HCT116 (cell line): Measurements from ENCODE around the gene GMPR2. TPM values are rescaled to one million over a fixed set of nuclear protein-coding genes. Genes with fewer than 3 reads are reported as not detected.

Experiments
- ATAC-seq: fragments of 200-7000 bp; cut with Tn5 transposase; 2 replicates; pipeline ENCODE4 v1.9.1; 2020; ENCODE audit warnings: mild to moderate bottlenecking, moderate library complexity
- BruUV-seq: library from RNA; stranded (reverse); fragments of 400-500 nt; replicated peaks from 2 replicates; lab custom pipeline; 2021; lab: Mats Ljungman, UMichigan
- CTCF ChIA-PET: fragments of 300-600 bp; sonication (Branson Sonifier 250); formaldehyde crosslinking; loops from one replicate; lab custom pipeline; 2021; ENCODE audit warnings: antibody characterized with exemption; lab: Charles Lee
- POLR2A ChIA-PET: fragments of 300-600, 350-600 bp; sonication (Branson Sonifier 250); formaldehyde crosslinking; loops from one replicate; lab custom pipeline; 2021; ENCODE audit warnings: antibody characterized with exemption; lab: Charles Lee
- RAD21 ChIA-PET, 2 experiments: fragments of 300-600 bp; sonication (Branson Sonifier 250); formaldehyde crosslinking; loops; one replicate each; lab custom pipeline; 2023; ENCODE audit warnings: low total read pairs in 2 of 2; ENCODE audit not compliant: uncharacterized antibody in 2 of 2, unreplicated experiment in 2 of 2, low non-redundant PET in 1 of 2; lab: Charles Lee
- DNase-seq: peaks from one replicate; pipeline ENCODE4 v3.0.0-alpha.2; 2010; ENCODE audit warnings: low read depth, low spot score
- H2AFZ ChIP-seq: fragments of 200-600 bp; shearing (Covaris generic), sonication (generic); 2 replicates; pipeline ENCODE4 v1.6.1; 2017; ENCODE audit warnings: low read depth, mixed run types, mixed read lengths, antibody characterized with exemption, low read length; ENCODE audit not compliant: poor library complexity, severe bottlenecking
- H3K27ac ChIP-seq: 2 replicates; pipeline ENCODE4 v1.5.1; 2012; ENCODE audit warnings: low read depth, low read length
- H3K27me3 ChIP-seq: fragments of 200-600 bp; sonication (generic); 2 replicates; pipeline ENCODE4 v1.6.1; 2016; ENCODE audit warnings: mixed run types, low read length, mixed read lengths; ENCODE audit not compliant: insufficient read depth
- H3K36me3 ChIP-seq, 2 experiments: fragments of 200-500 bp in 1 of 2; fragments of 200-600 bp in 1 of 2; sonication (Bioruptor generic) in 1 of 2; sonication (generic) in 1 of 2; 2 replicates each; pipeline versions ENCODE4 v1.5.1 to v1.6.1; 2014 to 2016; ENCODE audit warnings: low read length in 2 of 2, inconsistent platforms in 1 of 2, mixed read lengths in 1 of 2, mixed run types in 1 of 2; ENCODE audit not compliant: insufficient read depth in 2 of 2, control insufficient read depth in 1 of 2
- H3K4me1 ChIP-seq, 2 experiments: fragments of 200-600 bp in 1 of 2; sonication (generic) in 1 of 2; 2 replicates each; pipeline versions ENCODE4 v1.5.1 to v1.6.1; 2012 to 2017; ENCODE audit warnings: low read length in 2 of 2, inconsistent platforms in 1 of 2, mild to moderate bottlenecking in 1 of 2, mixed read lengths in 1 of 2, mixed run types in 1 of 2, moderate library complexity in 1 of 2; ENCODE audit not compliant: insufficient read depth in 2 of 2, control insufficient read depth in 1 of 2
- H3K4me2 ChIP-seq: fragments of 200-600 bp; sonication (generic); 2 replicates; pipeline ENCODE4 v1.6.1; 2017; ENCODE audit warnings: mixed run types, low read length, mixed read lengths
- H3K4me3 ChIP-seq, 2 experiments: fragments of 200-600 bp in 1 of 2; sonication (generic) in 1 of 2; replicated peaks in 1 of 2; 2 replicates each; pipeline ENCODE4 v1.5.1; 2011 to 2016; ENCODE audit warnings: low read length in 2 of 2, control low read depth in 1 of 2, low read depth in 1 of 2, mild to moderate bottlenecking in 1 of 2, mixed read lengths in 1 of 2, mixed run types in 1 of 2
- H3K79me2 ChIP-seq: fragments of 200-600 bp; sonication (generic); 2 replicates; pipeline ENCODE4 v1.6.1; 2017; ENCODE audit warnings: mild to moderate bottlenecking, mixed run types, low read length, moderate library complexity, mixed read lengths; ENCODE audit not compliant: insufficient read depth
- H3K9ac ChIP-seq: fragments of 200-600 bp; sonication (generic); 2 replicates; pipeline ENCODE4 v1.6.1; 2016; ENCODE audit warnings: low read length, mixed read lengths
- H3K9me2 ChIP-seq: fragments of 200-600 bp; sonication (generic), shearing (Covaris generic); 2 replicates; pipeline ENCODE4 v1.6.1; 2017; ENCODE audit warnings: mixed run types, mild to moderate bottlenecking, moderate library complexity; ENCODE audit not compliant: insufficient read depth
- H3K9me3 ChIP-seq, 2 experiments: fragments of 200-500 bp in 1 of 2; fragments of 200-600 bp in 1 of 2; sonication (Bioruptor generic) in 1 of 2; sonication (generic) in 1 of 2; 2 replicates each; pipeline ENCODE4 v1.6.1; 2014 to 2017; ENCODE audit warnings: low read length in 2 of 2, mixed read lengths in 2 of 2, inconsistent platforms in 1 of 2, low read depth in 1 of 2, mild to moderate bottlenecking in 1 of 2, mixed run types in 1 of 2, moderate library complexity in 1 of 2; ENCODE audit not compliant: control insufficient read depth in 1 of 2, insufficient read depth in 1 of 2
- H4K20me1 ChIP-seq: fragments of 200-600 bp; sonication (generic), shearing (Covaris generic); 2 replicates; pipeline ENCODE4 v1.6.1; 2017; ENCODE audit warnings: mixed run types, mild to moderate bottlenecking, moderate library complexity; ENCODE audit not compliant: insufficient read depth
- CBX3 ChIP-seq: IDR thresholded peaks from 2 replicates; pipeline ENCODE4 v1.6.1; 2012; ENCODE audit warnings: low read depth
- CEBPB ChIP-seq: IDR thresholded peaks from 2 replicates; pipeline ENCODE4 v1.6.1; 2012; ENCODE audit warnings: low read depth
- CTCF ChIP-seq, 3 experiments: fragments of 200-600 bp in 1 of 3; sonication (generic) in 1 of 3; IDR thresholded peaks in 2 of 3; conservative IDR thresholded peaks in 1 of 3; 2 replicates each; pipeline ENCODE4 v1.5.1; 2012 to 2017; ENCODE audit warnings: low read depth in 2 of 3, low read length in 2 of 3, antibody characterized with exemption in 1 of 3, borderline replicate concordance in 1 of 3, control low read depth in 1 of 3, mild to moderate bottlenecking in 1 of 3, mixed read lengths in 1 of 3, mixed run types in 1 of 3, moderate library complexity in 1 of 3; ENCODE audit not compliant: insufficient read depth in 1 of 3
- EZH2phosphoT487 ChIP-seq: fragments of 200-600 bp; IDR thresholded peaks from 2 replicates; pipeline ENCODE4 v1.6.1; 2018; ENCODE audit warnings: antibody characterized with exemption, borderline replicate concordance
- MAX ChIP-seq: IDR thresholded peaks from 2 replicates; pipeline ENCODE4 v1.6.1; 2012
- POLR2A ChIP-seq: IDR thresholded peaks from 2 replicates; pipeline ENCODE4 v1.7.0; 2011; ENCODE audit warnings: borderline replicate concordance; ENCODE audit not compliant: insufficient read depth, insufficient read length; ENCODE audit errors: extremely low read depth
- SIN3A ChIP-seq: IDR thresholded peaks from 2 replicates; pipeline ENCODE4 v1.6.1; 2012; ENCODE audit warnings: low read depth
- SP1 ChIP-seq: IDR thresholded peaks from 2 replicates; pipeline ENCODE4 v1.6.1; 2012; ENCODE audit warnings: low read depth
- SRF ChIP-seq: IDR thresholded peaks from 2 replicates; pipeline ENCODE4 v1.6.1; 2012; ENCODE audit warnings: low read depth
- YY1 ChIP-seq: IDR thresholded peaks from 2 replicates; pipeline ENCODE4 v1.6.1; 2011; ENCODE audit warnings: low read length, low read depth, moderate library complexity, mild to moderate bottlenecking; ENCODE audit not compliant: insufficient replicate concordance; ENCODE audit errors: extremely low read depth
- ZBTB33 ChIP-seq: IDR thresholded peaks from 2 replicates; pipeline ENCODE4 v1.6.1; 2011; ENCODE audit warnings: mild to moderate bottlenecking, low read length, moderate library complexity; ENCODE audit not compliant: insufficient replicate concordance; ENCODE audit errors: extremely low read depth
- intact Hi-C: fragments of 100-400 bp; cut with micrococcal nuclease; formaldehyde crosslinking; loops from 2 replicates; pipeline ENCODE4 v1.10.0; 2022
- total RNA-seq: library from RNA; stranded (reverse); gene quantifications from one replicate; pipeline ENCODE4 v1.2.1, GENCODE V29; 2021; ENCODE audit not compliant: unreplicated experiment

Gene GMPR2
- total RNA-seq, 1 experiment from 2014 or later, result 66.9 TPM

GRCh38 chr14:24277606-24278321, 45.0 kb downstream of the GMPR2 start:
- POLR2A ChIA-PET, result no interaction called here
- no peaks in the 10 kb centered on the region for H3K9me2 ChIP-seq
- intact Hi-C loops, result no loop called here

More at GRCh38 chr14:24277606-24278321, 45.0 kb downstream of the GMPR2 start:
- Histone ChIP-seq H4K20me1 (no peaks in the 10 kb centered on the region), H3K9ac (no peak overlapping the region), H3K9me3 (no peaks in the 10 kb centered on the region), H3K4me2 (no peak overlapping the region), H3K27ac (no peak overlapping the region), H3K27me3 (no peaks in the 10 kb centered on the region), H3K4me1 (peaks cover 4 to 5% of the 10 kb centered on the region in 2 experiments; a peak in 1 of 4 replicates), H3K36me3 (no peaks in the 10 kb centered on the region), H2AFZ (no peak overlapping the region), H3K4me3 (no peak overlapping the region), H3K79me2 (no peaks in the 10 kb centered on the region)
- no peak for ATAC-seq
- no peak for TF ChIP-seq SRF
- TF ChIP-seq CEBPB, result no peak
- TF ChIP-seq CTCF (IDR thresholded peaks at IDR 0.05 in 2 of 3, conservative IDR thresholded peaks at IDR 0.05 in 1 of 3; ENCODE audit: borderline replicate concordance in 1 of 3, insufficient read depth in 1 of 3, low read depth in 2 of 3, low read length in 2 of 3), result no peak
- no peak for TF ChIP-seq CBX3
- TF ChIP-seq ZBTB33, result no peak
- TF ChIP-seq YY1, result no peak
- no peak for TF ChIP-seq EZH2phosphoT487
- TF ChIP-seq MAX, result no peak
- TF ChIP-seq SIN3A, result no peak
- no peak for TF ChIP-seq POLR2A
- no peak for TF ChIP-seq SP1
- no peak for DNase-seq
- CTCF ChIA-PET, result no interaction called here
- no TSS peak for BruUV-seq
- RAD21 ChIA-PET, result no interaction called here
